ENCODE results near the gene MSI2.
"Not testable (repeated sequence)": the region's sequence is repeated elsewhere in the genome, so short reads cannot be mapped to it uniquely, and the experiment has no call there.

The MSI2 gene

GRCh38 chr17:57484826-57485565, 228.7 kb downstream of the MSI2 start:
- no peak for DNase-seq (ENCODE audit: low spot score)

- no peak for DNase-seq (ENCODE audit: low spot score)
Measured at GRCh38 chr17:57485566-57485865, 229.2 kb downstream of the MSI2 start.

GRCh38 chr17:57485916-57486881, 229.9 kb downstream of the MSI2 start:
- DNase-seq (ENCODE audit: low spot score), result no peak

- peak; percentile 87 for DNase-seq (ENCODE audit: low spot score)
Measured at GRCh38 chr17:57486882-57487301, 230.6 kb downstream of the MSI2 start.

- no peak for DNase-seq (ENCODE audit: low spot score)
Measured at GRCh38 chr17:57487573-57487972, 231.2 kb downstream of the MSI2 start.

GRCh38 chr17:57488856-57489255, 232.5 kb downstream of the MSI2 start:
- no peak for DNase-seq (ENCODE audit: low spot score)

- DNase-seq (ENCODE audit: low spot score), result no peak
Measured at GRCh38 chr17:57489321-57489720, 233.0 kb downstream of the MSI2 start.

GRCh38 chr17:57490111-57490845, 234.0 kb downstream of the MSI2 start:
- DNase-seq (ENCODE audit: low spot score), result no peak

- DNase-seq (ENCODE audit: low spot score), result no peak
Measured at GRCh38 chr17:57490890-57491289, 234.6 kb downstream of the MSI2 start.

GRCh38 chr17:57493171-57493570, 236.8 kb downstream of the MSI2 start:
- no peak for DNase-seq (ENCODE audit: low spot score)

- DNase-seq (ENCODE audit: low spot score), result no peak
Measured at GRCh38 chr17:57493625-57494024, 237.3 kb downstream of the MSI2 start.

GRCh38 chr17:57494443-57494842, 238.1 kb downstream of the MSI2 start:
- no peak for DNase-seq (ENCODE audit: low spot score)

- no peak for DNase-seq (ENCODE audit: low spot score)
Measured at GRCh38 chr17:57495771-57496170, 239.4 kb downstream of the MSI2 start.

GRCh38 chr17:57496382-57496781, 240.1 kb downstream of the MSI2 start:
- no peak for DNase-seq (ENCODE audit: low spot score)

- no peak for DNase-seq (ENCODE audit: low spot score)
Measured at GRCh38 chr17:57498443-57498842, 242.1 kb downstream of the MSI2 start.

- not testable (repeated sequence) for DNase-seq (ENCODE audit: low spot score)
Measured at GRCh38 chr17:57499221-57499620, 242.9 kb downstream of the MSI2 start.

GRCh38 chr17:57499648-57500049, 243.3 kb downstream of the MSI2 start:
- DNase-seq (ENCODE audit: low spot score), result no peak

GRCh38 chr17:57501016-57501415, 244.7 kb downstream of the MSI2 start:
- no peak for DNase-seq (ENCODE audit: low spot score)

- no peak for DNase-seq (ENCODE audit: low spot score)
Measured at GRCh38 chr17:57502022-57502421, 245.7 kb downstream of the MSI2 start.

GRCh38 chr17:57502811-57503241, 246.5 kb downstream of the MSI2 start:
- DNase-seq (ENCODE audit: low spot score), result no peak

GRCh38 chr17:57504208-57504607, 247.9 kb downstream of the MSI2 start:
- no peak for DNase-seq (ENCODE audit: low spot score)
